Keratinocyte (primary cell): Measurements from ENCODE around the gene IFITM10. TPM values are rescaled to one million over a fixed set of nuclear protein-coding genes. Genes with fewer than 3 reads are reported as not detected.

Experiments
- DNase-seq: peaks from one replicate; pipeline ENCODE4 v3.0.0-alpha.2; 2011; ENCODE audit warnings: low read depth, missing footprints, low spot score
- FAIRE-seq: peaks from 2 replicates; lab custom pipeline; 2011; peaks lifted over from hg19 to GRCh38; lab: Jason Lieb, UNC
- H2AFZ ChIP-seq: 2 replicates; pipeline ENCODE4 v1.6.0; 2012; ENCODE audit warnings: low read length, control low read depth, inconsistent platforms; ENCODE audit not compliant: control insufficient read depth
- H3K27ac ChIP-seq: 2 replicates; pipeline ENCODE4 v1.5.1; 2011; ENCODE audit warnings: low read length; ENCODE audit not compliant: control insufficient read depth, insufficient read depth
- H3K27me3 ChIP-seq: 3 replicates; pipeline ENCODE4 v1.6.0; 2011; ENCODE audit warnings: low read length; ENCODE audit not compliant: control insufficient read depth, insufficient read depth; ENCODE audit errors: extremely low read depth
- H3K36me3 ChIP-seq, 2 experiments: 2 replicates in 1 of 2; 3 replicates in 1 of 2; pipeline ENCODE4 v1.5.1; 2011; ENCODE audit warnings: low read length in 2 of 2, mild to moderate bottlenecking in 1 of 2; ENCODE audit not compliant: control insufficient read depth in 2 of 2, insufficient read depth in 2 of 2; ENCODE audit errors: extremely low read depth in 1 of 2
- H3K4me1 ChIP-seq: 3 replicates; pipeline ENCODE4 v1.5.1; 2011; ENCODE audit warnings: low read length; ENCODE audit not compliant: control insufficient read depth, insufficient read depth; ENCODE audit errors: extremely low read depth
- H3K4me2 ChIP-seq: 3 replicates; pipeline ENCODE4 v1.6.0; 2011; ENCODE audit warnings: low read depth, low read length; ENCODE audit not compliant: control insufficient read depth, insufficient read depth; ENCODE audit errors: extremely low read depth
- H3K4me3 ChIP-seq, 3 experiments: fragments of 200-600 bp in 1 of 3; sonication (generic) in 1 of 3; 2 replicates in 2 of 3; 3 replicates in 1 of 3; pipeline ENCODE4 v1.5.1; 2011 to 2016; ENCODE audit warnings: low read length in 3 of 3, mild to moderate bottlenecking in 3 of 3, control low read depth in 2 of 3, inconsistent platforms in 1 of 3, low read depth in 1 of 3, mixed read lengths in 1 of 3, mixed run types in 1 of 3, moderate library complexity in 1 of 3; ENCODE audit not compliant: control insufficient read depth in 2 of 3, insufficient read depth in 2 of 3; ENCODE audit errors: extremely low read depth in 1 of 3
- H3K79me2 ChIP-seq: 2 replicates; pipeline ENCODE4 v1.6.0; 2012; ENCODE audit warnings: low read length; ENCODE audit not compliant: control insufficient read depth, insufficient read depth
- H3K9ac ChIP-seq: 3 replicates; pipeline ENCODE4 v1.6.0; 2011; ENCODE audit warnings: low read length; ENCODE audit not compliant: control insufficient read depth, insufficient read depth; ENCODE audit errors: extremely low read depth
- H3K9me1 ChIP-seq: 3 replicates; pipeline ENCODE4 v1.6.0; 2011; ENCODE audit warnings: low read length; ENCODE audit not compliant: control insufficient read depth, insufficient read depth; ENCODE audit errors: extremely low read depth
- H3K9me3 ChIP-seq: 2 replicates; pipeline ENCODE4 v1.5.1; 2012; ENCODE audit warnings: low read depth, low read length; ENCODE audit not compliant: control insufficient read depth
- H4K20me1 ChIP-seq: 3 replicates; pipeline ENCODE4 v1.6.0; 2011; ENCODE audit warnings: low read length; ENCODE audit not compliant: control insufficient read depth, insufficient read depth; ENCODE audit errors: extremely low read depth
- CTCF ChIP-seq, 3 experiments: IDR thresholded peaks in 1 of 3; conservative IDR thresholded peaks in 1 of 3; optimal IDR thresholded peaks in 1 of 3; 2 replicates in 2 of 3; 3 replicates in 1 of 3; pipeline versions ENCODE3 to v1.5.1; 2011; ENCODE audit warnings: low read length in 3 of 3, mild to moderate bottlenecking in 3 of 3, moderate library complexity in 2 of 3, control low read depth in 1 of 3, inconsistent platforms in 1 of 3; ENCODE audit not compliant: insufficient read depth in 2 of 3; ENCODE audit errors: extremely low read depth in 1 of 3
- EZH2 ChIP-seq: IDR thresholded peaks from one replicate; pipeline ENCODE4 v1.6.1; 2012; ENCODE audit warnings: inconsistent platforms, mild to moderate bottlenecking, low read length, moderate library complexity
- dilution Hi-C: fragments of 300-500 bp; cut with MboI; formaldehyde crosslinking; loops from one replicate; pipeline ENCODE4 v1.7.0; 2020; ENCODE audit warnings: low sequenced_read_pairs; ENCODE audit not compliant: extremely low pct_ligation_motif_present
- polyA plus RNA-seq, 5 experiments: library from polyadenylated mRNA; depleted of rRNA in 3 of 5; stranded (reverse) in 3 of 5; stranded (forward) in 1 of 5; unstranded in 1 of 5; fragments of >200 nt; gene quantifications; 1 replicate in 1 of 5; 2 replicates in 3 of 5; 3 replicates in 1 of 5; pipeline versions ENCODE4 v1.2.1 to v1.2.3, GENCODE V29; 2011 to 2012; ENCODE audit warnings: missing spikeins in 2 of 5, low read depth in 1 of 5, low replicate concordance in 1 of 5

Gene IFITM10
- polyA plus RNA-seq, 1 donor (not counting 4 experiments of a cell fraction or from before 2014, with no cell fraction given) = 0.14 TPM

DNA sequence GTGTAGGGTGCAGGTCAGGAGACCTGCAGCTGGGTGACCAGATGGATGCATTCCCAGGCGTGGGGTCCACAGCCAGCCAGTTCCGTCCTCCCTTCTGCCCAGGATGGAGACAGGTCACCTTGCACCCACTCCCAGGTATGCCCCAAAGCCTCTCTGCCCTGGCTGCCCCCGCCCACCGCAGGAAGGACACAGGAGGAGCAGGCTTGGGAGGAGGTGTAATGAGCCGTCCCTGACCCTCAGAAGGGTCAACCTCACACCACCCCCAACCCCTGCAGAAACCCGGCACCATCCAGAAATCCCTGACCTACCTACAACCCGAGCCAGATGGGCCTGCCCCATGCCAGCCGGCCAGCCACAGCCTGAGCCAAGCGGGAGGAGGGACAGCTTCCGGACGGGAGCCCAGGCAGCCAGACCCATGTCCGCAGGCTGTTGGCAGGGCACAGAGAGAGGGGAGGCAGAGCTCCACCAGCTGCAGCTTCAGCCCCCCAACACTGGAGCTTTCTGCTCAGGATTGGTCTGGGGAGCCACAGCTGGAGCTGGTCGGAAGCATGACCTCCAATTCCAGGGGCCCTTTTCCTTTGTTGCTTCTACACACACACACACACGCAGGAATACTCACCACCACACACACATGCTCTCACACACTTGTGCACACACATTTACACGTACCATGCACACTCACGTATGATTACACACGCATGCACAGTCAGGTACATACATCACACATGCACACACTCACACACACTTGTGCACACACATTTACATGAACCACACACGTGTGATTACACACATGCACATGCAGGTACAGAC lies 5.3 kb downstream of the IFITM10 start:
- H3K4me1 ChIP-seq = peaks cover 26% of the 10 kb centered on the region
- no peak overlapping the region for H3K4me2 ChIP-seq
- no peaks in the 10 kb centered on the region for H3K79me2 ChIP-seq
- dilution Hi-C loops = no loop called here
- TF ChIP-seq CTCF (optimal IDR thresholded peaks at IDR 0.05 in 1 of 3, IDR thresholded peaks at IDR 0.05 in 1 of 3, conservative IDR thresholded peaks at IDR 0.05 in 1 of 3; ENCODE audit: extremely low read depth in 1 of 3, insufficient read depth in 2 of 3, low read length in 3 of 3) (no peak), EZH2 (no peak)
- no peak overlapping the region for H3K9ac ChIP-seq
- no peaks in the 10 kb centered on the region for H3K9me3 ChIP-seq
- no peaks in the 10 kb centered on the region for H3K9me1 ChIP-seq
- FAIRE-seq = no peak
- H3K36me3 ChIP-seq = no peaks in the 10 kb centered on the region
- peaks cover 42% of the 10 kb centered on the region for H3K27me3 ChIP-seq
- H3K27ac ChIP-seq = no peak overlapping the region
- H3K4me3 ChIP-seq = no peak overlapping the region
- no peak for DNase-seq
- H2AFZ ChIP-seq = no peak overlapping the region
- peaks cover 5% of the 10 kb centered on the region for H4K20me1 ChIP-seq

- H3K36me3 ChIP-seq = no peaks in the 10 kb centered on the region
- FAIRE-seq (no peak), DNase-seq (no peak)
- H3K79me2 ChIP-seq = no peaks in the 10 kb centered on the region
- H3K4me3 ChIP-seq = no peak overlapping the region
- peaks cover 21% of the 10 kb centered on the region for H3K4me1 ChIP-seq
- peaks cover 5% of the 10 kb centered on the region for H4K20me1 ChIP-seq
- dilution Hi-C loops = no loop called here
- H2AFZ ChIP-seq = no peak overlapping the region
- no peaks in the 10 kb centered on the region for H3K9me3 ChIP-seq
- peaks cover 40% of the 10 kb centered on the region for H3K27me3 ChIP-seq
- no peak overlapping the region for H3K4me2 ChIP-seq
- no peaks in the 10 kb centered on the region for H3K9me1 ChIP-seq
- no peak overlapping the region for H3K9ac ChIP-seq
- no peak overlapping the region for H3K27ac ChIP-seq
- TF ChIP-seq CTCF (optimal IDR thresholded peaks at IDR 0.05 in 1 of 3, IDR thresholded peaks at IDR 0.05 in 1 of 3, conservative IDR thresholded peaks at IDR 0.05 in 1 of 3; ENCODE audit: extremely low read depth in 1 of 3, insufficient read depth in 2 of 3, low read length in 3 of 3) (peak in 1 of 3 experiments; percentile 33), EZH2 (no peak)
Observed at GRCh38 chr11:1744137-1744886, 6.1 kb downstream of the IFITM10 start.
